CD4-positive, alpha-beta T cell treated with Interleukin-15 for 1 hour (primary cell): ENCODE results near the gene CFAP43.
"Not testable (repeated sequence)": the region's sequence is repeated elsewhere in the genome, so short reads cannot be mapped to it uniquely, and the experiment has no call there.

ENCODE experiments used
- DNase-seq: peaks from one replicate; pipeline ENCODE4 v3.0.0-alpha.2; 2020

Gene CFAP43

GRCh38 chr10:104223304-104223703 lies 8.9 kb downstream of the CFAP43 start:
- DNase-seq = no peak

GRCh38 chr10:104220522-104220921 lies 11.6 kb downstream of the CFAP43 start:
- no peak for DNase-seq

- no peak for DNase-seq
Observed at GRCh38 chr10:104218751-104219150, 13.4 kb downstream of the CFAP43 start.

- no peak for DNase-seq
Observed at GRCh38 chr10:104216631-104217030, 15.5 kb downstream of the CFAP43 start.

- DNase-seq = no peak
Observed at GRCh38 chr10:104209575-104210198, 22.5 kb downstream of the CFAP43 start.

- no peak for DNase-seq
Observed at GRCh38 chr10:104208730-104209129, 23.4 kb downstream of the CFAP43 start.

- no peak for DNase-seq
Observed at GRCh38 chr10:104202231-104202630, 29.9 kb downstream of the CFAP43 start.

- DNase-seq = no peak
Observed at GRCh38 chr10:104201636-104202035, 30.5 kb downstream of the CFAP43 start.

- no peak for DNase-seq
Observed at GRCh38 chr10:104199567-104199966, 32.6 kb downstream of the CFAP43 start.

GRCh38 chr10:104197364-104197763 lies 34.8 kb downstream of the CFAP43 start:
- DNase-seq = no peak

- no peak for DNase-seq
Observed at GRCh38 chr10:104195706-104196105, 36.5 kb downstream of the CFAP43 start.

GRCh38 chr10:104193787-104194186 lies 38.4 kb downstream of the CFAP43 start:
- no peak for DNase-seq

GRCh38 chr10:104190695-104191094 lies 41.5 kb downstream of the CFAP43 start:
- DNase-seq = no peak

GRCh38 chr10:104183682-104184081 lies 48.5 kb downstream of the CFAP43 start:
- DNase-seq = no peak

- DNase-seq = not testable (repeated sequence)
Observed at GRCh38 chr10:104174136-104174535, 58.0 kb downstream of the CFAP43 start.

GRCh38 chr10:104170610-104171254 lies 61.4 kb downstream of the CFAP43 start:
- DNase-seq = no peak

GRCh38 chr10:104155591-104155990 lies 76.6 kb downstream of the CFAP43 start:
- no peak for DNase-seq

- no peak for DNase-seq
Observed at GRCh38 chr10:104151737-104152136, 80.4 kb downstream of the CFAP43 start.

- no peak for DNase-seq
Observed at GRCh38 chr10:104150139-104150538, 82.0 kb downstream of the CFAP43 start.

- DNase-seq = no peak
Observed at GRCh38 chr10:104146882-104147281, 85.3 kb downstream of the CFAP43 start.

GRCh38 chr10:104144931-104145330 lies 87.2 kb downstream of the CFAP43 start:
- no peak for DNase-seq

GRCh38 chr10:104143829-104144228 lies 88.3 kb downstream of the CFAP43 start:
- no peak for DNase-seq

- DNase-seq = no peak
Observed at GRCh38 chr10:104142081-104142480, 90.1 kb downstream of the CFAP43 start.

GRCh38 chr10:104139221-104139620 lies 92.9 kb downstream of the CFAP43 start:
- DNase-seq = no peak

- no peak for DNase-seq
Observed at GRCh38 chr10:104138131-104138530, 94.0 kb downstream of the CFAP43 start.
